GM12874 (cell line): ENCODE data around the gene AGFG2.
A peak's percentile ranks its signal among the peaks of the same experiment; 100 is the strongest.

Source experiments
- TF ChIP-seq, protein P1 (sequence below): IDR thresholded peaks from 2 replicates; pipeline ENCODE4 v1.5.1; 2011; ENCODE audit warnings: low read depth, mild to moderate bottlenecking, control low read depth, low read length, moderate library complexity; ENCODE audit not compliant: insufficient read depth

Gene AGFG2

DNA sequence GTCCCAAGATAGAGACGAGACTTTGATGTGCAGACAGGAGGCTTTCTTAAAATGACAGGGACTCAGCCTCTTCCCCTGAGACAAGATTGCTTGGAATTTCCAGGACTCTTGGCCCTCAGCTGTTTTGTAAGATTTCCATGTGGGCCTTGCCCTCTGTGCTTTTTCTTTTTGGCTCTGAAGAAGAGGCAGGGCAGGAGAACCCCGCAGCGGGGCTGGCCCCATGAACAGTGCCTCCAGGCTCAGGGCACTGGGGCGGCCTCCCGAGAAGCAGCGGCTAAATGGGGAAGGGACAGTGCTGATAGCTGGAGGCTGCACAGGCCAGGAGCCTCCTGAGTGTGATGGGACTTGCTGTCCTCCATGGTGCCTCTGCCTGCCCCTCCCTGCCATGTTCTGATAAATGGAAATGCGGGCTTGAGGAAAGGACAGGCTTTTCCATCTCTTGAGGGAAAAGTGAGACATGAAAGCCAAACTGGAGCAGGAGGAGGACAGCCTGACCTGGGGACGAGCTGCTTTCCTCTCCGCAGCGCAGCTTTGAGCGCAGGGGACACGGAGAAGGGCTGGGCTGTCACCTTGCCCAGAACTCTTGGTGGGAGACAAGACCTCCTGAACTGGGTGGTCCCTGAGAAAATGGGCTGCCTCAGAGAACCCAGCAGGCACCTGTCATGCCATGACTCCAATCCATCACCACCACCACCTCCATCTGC lies 22.6 kb downstream of the AGFG2 start:
- TF ChIP-seq, protein P1, sequence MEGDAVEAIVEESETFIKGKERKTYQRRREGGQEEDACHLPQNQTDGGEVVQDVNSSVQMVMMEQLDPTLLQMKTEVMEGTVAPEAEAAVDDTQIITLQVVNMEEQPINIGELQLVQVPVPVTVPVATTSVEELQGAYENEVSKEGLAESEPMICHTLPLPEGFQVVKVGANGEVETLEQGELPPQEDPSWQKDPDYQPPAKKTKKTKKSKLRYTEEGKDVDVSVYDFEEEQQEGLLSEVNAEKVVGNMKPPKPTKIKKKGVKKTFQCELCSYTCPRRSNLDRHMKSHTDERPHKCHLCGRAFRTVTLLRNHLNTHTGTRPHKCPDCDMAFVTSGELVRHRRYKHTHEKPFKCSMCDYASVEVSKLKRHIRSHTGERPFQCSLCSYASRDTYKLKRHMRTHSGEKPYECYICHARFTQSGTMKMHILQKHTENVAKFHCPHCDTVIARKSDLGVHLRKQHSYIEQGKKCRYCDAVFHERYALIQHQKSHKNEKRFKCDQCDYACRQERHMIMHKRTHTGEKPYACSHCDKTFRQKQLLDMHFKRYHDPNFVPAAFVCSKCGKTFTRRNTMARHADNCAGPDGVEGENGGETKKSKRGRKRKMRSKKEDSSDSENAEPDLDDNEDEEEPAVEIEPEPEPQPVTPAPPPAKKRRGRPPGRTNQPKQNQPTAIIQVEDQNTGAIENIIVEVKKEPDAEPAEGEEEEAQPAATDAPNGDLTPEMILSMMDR = no peak

DNA sequence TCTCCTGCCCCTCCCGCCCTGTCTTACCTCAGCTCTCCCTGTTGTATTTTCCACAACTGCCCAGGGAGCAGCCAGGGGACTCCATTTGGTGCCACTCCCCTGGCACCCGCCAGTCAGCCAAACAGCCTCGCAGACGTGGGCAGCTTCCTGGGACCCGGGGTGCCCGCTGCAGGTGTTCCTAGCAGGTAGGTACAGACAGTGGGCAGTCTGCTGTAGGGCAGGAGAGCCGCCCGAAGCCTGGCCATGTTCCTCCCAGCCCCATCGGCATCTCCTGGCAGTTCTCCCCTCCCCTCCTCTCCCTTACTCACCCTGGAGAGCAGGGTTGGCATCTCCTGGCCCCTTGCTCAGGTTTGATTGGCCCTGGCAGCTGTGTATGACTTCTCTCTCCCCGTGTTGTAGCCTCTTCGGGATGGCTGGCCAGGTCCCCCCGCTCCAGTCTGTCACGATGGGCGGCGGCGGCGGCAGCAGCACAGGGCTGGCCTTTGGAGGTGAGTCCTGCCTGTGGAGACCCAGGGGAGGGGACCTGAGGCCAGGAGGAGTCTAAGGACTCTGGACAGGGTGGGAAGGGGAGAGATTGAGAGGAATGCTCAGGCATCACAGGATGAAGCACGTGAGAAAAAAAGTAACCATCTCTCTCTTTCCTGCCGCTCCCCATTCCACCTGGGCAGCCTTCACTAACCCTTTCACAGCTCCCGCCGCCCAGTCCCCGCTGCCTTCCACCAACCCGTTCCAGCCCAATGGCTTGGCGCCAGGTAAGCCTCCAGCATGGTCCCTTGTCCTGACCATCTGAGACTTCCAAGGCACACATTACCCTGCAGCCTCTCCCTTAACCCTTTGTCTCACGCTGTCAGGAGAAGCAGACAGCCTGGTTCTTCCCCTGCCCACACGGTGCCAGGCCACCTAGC lies 23.4 kb downstream of the AGFG2 start:
- TF ChIP-seq, protein P1 = no peak

DNA sequence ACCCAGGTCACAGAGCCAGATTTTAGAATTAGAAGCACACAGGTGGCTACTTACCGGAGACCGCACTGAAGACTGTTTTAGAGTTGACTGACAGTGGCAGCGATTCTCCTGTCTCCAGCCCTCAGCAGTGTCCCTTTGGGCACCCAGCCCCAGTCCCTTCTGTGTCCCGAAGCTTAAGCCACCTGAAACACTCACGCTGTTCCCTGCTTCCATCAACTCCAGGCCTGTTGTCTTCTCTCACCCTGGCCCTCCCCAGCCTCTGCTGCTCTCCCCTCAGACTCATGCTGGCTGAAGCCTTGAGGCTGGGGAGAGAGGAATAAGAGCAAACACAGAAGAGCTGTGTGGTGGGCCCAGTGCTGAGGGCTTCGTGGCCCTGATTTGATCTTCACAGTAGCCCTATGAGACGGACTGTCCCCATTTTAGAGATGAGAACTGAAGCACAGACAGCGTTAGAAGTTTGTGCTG lies 24.1 kb downstream of the AGFG2 start:
- TF ChIP-seq, protein P1 = no peak

DNA sequence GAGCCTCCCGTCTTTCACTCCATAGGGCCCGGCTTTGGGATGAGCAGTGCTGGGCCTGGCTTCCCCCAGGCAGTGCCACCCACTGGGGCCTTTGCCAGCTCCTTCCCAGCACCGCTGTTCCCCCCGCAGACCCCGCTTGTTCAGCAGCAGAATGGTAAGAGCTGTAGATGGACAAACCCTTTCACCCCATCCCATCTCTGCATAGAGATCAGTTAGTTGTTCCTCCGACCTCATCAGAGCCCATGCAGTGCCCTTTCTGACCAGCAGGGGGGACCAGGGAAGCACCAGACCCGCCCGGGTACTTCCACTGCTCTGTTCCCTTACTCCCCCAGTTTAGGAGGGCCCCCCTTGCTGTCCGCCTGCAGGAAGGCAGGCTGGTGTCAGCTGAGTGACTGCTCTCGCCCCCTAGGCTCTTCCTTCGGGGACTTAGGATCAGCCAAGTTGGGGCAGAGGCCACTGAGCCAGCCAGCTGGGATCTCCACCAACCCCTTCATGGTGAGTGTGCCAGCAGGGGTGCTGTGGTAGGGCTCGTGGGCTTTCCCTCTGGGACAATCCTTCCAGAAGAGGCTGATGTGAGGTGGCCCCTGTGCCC lies 24.9 kb downstream of the AGFG2 start:
- TF ChIP-seq, protein P1 = peak; percentile 96

- TF ChIP-seq, protein P1 = no peak
Measured at GRCh38 chr7:100565133-100565571, 26.1 kb downstream of the AGFG2 start.

DNA sequence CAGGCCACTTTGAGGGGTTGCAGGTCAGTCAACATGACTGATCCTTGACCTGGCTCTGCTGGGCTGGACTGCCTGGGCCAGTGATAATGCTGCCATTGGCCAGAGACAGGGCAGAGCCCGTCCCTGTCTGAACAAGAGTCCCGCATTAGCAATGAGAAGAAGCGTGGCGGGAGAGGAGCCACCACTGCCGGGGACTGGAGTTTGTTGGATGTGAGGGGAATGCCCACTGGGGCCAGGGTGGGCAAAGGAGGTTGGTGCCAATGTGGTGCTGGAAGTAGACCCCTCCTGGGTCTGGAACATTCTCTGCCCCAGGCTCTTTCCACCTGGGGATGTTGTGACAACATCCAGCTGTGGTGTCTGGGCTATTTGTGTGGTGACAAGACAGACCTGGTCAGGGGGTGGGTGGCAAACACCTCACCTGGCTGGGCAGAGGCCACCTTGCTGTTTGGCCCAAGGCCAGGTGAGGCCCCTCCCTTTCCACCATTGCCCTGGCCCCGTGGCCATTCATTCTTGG lies 27.1 kb downstream of the AGFG2 start:
- TF ChIP-seq, protein P1 = no peak
